Measurements from ENCODE around the gene TBC1D3G.
"Not testable (repeated sequence)": the region's sequence is repeated elsewhere in the genome, so short reads cannot be mapped to it uniquely, and the experiment has no call there.

GRCh38 chr17:36375938-36376337 is 52.3 kb downstream of the TBC1D3G start:
- not testable (repeated sequence) for TF ChIP-seq CTCF (conservative IDR thresholded peaks at IDR 0.05); ZFX (IDR thresholded peaks at IDR 0.05)

Measured in C4-2B (cell line).